ENCODE data around the gene SDHAF2. TPM values are rescaled to one million over a fixed set of nuclear protein-coding genes. Genes with fewer than 3 reads are reported as not detected.

Gene SDHAF2
- total RNA-seq, 1 experiment from 2014 or later = 30.1 TPM

DNA sequence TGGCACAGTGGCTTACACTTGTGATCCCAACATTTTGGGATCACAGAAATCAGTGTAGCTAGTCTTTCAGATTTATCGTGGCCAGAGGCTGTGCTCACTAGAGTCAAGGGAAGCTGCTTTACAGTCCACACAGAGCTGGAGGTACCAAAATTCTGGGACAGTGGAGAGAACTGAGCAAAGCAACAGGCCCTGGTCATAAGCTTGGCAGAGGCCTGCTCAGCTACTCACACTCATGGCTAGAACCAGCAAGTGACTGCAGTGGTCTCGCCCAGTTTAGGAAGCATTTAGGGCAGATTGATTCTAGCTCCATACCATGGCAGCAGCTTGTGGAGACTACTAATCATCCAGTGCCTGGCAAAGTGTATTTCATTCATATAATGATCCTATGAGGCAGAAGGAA is 28.8 kb upstream of the SDHAF2 start:
- Mint-ChIP-seq H3K27me3 (ENCODE audit: insufficient read depth, unreplicated experiment) (no peaks in the 10 kb centered on the region), H3K4me3 (ENCODE audit: unreplicated experiment) (no peak overlapping the region), H3K27ac (ENCODE audit: low read depth, unreplicated experiment) (no peak overlapping the region), H3K36me3 (ENCODE audit: insufficient read depth, unreplicated experiment) (peaks cover 39% of the 10 kb centered on the region), H3K4me1 (ENCODE audit: insufficient read depth, unreplicated experiment) (no peaks in the 10 kb centered on the region), H3K9me3 (ENCODE audit: unreplicated experiment) (no peaks in the 10 kb centered on the region)
- ChIA-PET CTCF (interaction anchor here (0.6 to 2.7 kb wide), 6 partner anchors 15 to 227 kb away, joined by 3 to 20 read pairs (median 4); no protein-coding TSS in a partner anchor), POLR2A (interaction anchor here (0.6 to 3.4 kb wide), 3 partner anchors 8 to 161 kb away, joined by 3 to 16 read pairs (median 15); partner anchors contain the start of genes CPSF7, SDHAF2 and TMEM216)
- DNase-seq (ENCODE audit: unreplicated experiment) = no peak
- TF ChIP-seq, protein P1, sequence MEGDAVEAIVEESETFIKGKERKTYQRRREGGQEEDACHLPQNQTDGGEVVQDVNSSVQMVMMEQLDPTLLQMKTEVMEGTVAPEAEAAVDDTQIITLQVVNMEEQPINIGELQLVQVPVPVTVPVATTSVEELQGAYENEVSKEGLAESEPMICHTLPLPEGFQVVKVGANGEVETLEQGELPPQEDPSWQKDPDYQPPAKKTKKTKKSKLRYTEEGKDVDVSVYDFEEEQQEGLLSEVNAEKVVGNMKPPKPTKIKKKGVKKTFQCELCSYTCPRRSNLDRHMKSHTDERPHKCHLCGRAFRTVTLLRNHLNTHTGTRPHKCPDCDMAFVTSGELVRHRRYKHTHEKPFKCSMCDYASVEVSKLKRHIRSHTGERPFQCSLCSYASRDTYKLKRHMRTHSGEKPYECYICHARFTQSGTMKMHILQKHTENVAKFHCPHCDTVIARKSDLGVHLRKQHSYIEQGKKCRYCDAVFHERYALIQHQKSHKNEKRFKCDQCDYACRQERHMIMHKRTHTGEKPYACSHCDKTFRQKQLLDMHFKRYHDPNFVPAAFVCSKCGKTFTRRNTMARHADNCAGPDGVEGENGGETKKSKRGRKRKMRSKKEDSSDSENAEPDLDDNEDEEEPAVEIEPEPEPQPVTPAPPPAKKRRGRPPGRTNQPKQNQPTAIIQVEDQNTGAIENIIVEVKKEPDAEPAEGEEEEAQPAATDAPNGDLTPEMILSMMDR (IDR thresholded peaks at IDR 0.05; ENCODE audit: unreplicated experiment) = no peak
- intact Hi-C loops (cut with micrococcal nuclease) = no loop called here
- no TSS peak for BruUV-seq (replicated peaks)

DNA sequence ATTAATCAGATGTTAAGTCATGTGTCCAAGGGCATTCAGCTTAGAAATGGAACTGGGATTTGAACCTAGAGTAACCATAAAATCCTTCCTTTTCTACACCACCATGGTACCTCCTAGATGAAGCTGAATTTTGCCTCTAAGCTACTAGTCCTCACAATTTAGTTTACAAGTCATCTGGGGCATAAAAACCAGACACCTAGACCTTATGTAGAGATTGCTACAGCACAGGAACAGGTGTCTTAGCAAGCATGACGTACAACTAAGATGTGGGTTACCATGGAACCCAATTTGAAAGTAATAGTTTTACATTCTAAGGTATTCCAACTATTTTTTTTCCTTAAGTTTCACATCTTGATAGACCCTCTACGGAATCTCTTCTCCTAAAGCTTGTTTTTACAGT is 28.4 kb upstream of the SDHAF2 start:
- TF ChIP-seq, protein P1 (IDR thresholded peaks at IDR 0.05; ENCODE audit: unreplicated experiment) = no peak
- DNase-seq (ENCODE audit: unreplicated experiment) = no peak
- no TSS peak for BruUV-seq (replicated peaks)
- Mint-ChIP-seq H3K36me3 (ENCODE audit: insufficient read depth, unreplicated experiment) (peaks cover 41% of the 10 kb centered on the region), H3K27me3 (ENCODE audit: insufficient read depth, unreplicated experiment) (no peaks in the 10 kb centered on the region), H3K4me3 (ENCODE audit: unreplicated experiment) (no peak overlapping the region), H3K9me3 (ENCODE audit: unreplicated experiment) (no peaks in the 10 kb centered on the region), H3K27ac (ENCODE audit: low read depth, unreplicated experiment) (no peak overlapping the region), H3K4me1 (ENCODE audit: insufficient read depth, unreplicated experiment) (no peaks in the 10 kb centered on the region)
- ChIA-PET POLR2A (interaction anchor here (0.7 to 3.4 kb wide), 3 partner anchors 9 to 76 kb away, joined by 3 to 16 read pairs (median 15); partner anchors contain the start of genes CPSF7, SDHAF2 and TMEM216), CTCF (interaction anchor here (0.6 to 2.7 kb wide), 6 partner anchors 16 to 226 kb away, joined by 3 to 20 read pairs (median 4); no protein-coding TSS in a partner anchor)
- intact Hi-C loops (cut with micrococcal nuclease) = no loop called here

DNA sequence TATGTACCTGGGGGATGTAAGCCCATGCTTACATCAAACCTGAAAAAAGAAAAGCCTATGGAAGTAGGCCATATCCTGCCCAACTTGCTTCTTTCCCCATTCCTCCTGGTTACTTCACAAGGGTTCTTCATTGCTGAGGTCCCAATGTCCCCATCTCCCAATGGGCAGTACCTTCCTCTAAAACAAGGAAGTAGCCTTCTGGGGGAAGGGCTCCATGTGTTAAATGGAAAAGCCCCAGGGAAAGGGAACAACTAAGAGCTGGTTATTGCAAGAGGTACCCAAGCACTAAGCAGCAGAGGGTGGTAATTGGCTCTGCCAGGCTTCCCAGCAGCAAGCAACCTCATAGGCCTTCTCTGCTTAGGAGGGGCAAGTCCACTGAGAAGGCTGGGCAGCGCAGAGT is 26.3 kb upstream of the SDHAF2 start:
- intact Hi-C loops (cut with micrococcal nuclease) = no loop called here
- no peak overlapping the region for H3K27ac Mint-ChIP-seq (ENCODE audit: low read depth, unreplicated experiment)
- no peaks in the 10 kb centered on the region for H3K9me3 Mint-ChIP-seq (ENCODE audit: unreplicated experiment)
- DNase-seq (ENCODE audit: unreplicated experiment) = no peak
- ChIA-PET POLR2A (interaction anchor here (3.4 kb wide), 1 partner anchor 25 kb away, joined by 15 read pairs; the partner anchor contains the start of genes CPSF7 and SDHAF2), CTCF (interaction anchor here (1.2 to 1.3 kb wide), 2 partner anchors 18 to 44 kb away, joined by 3 to 4 read pairs; no protein-coding TSS in a partner anchor)
- BruUV-seq (replicated peaks) = TSS peak; percentile 26
- no peak overlapping the region for H3K4me3 Mint-ChIP-seq (ENCODE audit: unreplicated experiment)
- no peaks in the 10 kb centered on the region for H3K4me1 Mint-ChIP-seq (ENCODE audit: insufficient read depth, unreplicated experiment)
- no peaks in the 10 kb centered on the region for H3K27me3 Mint-ChIP-seq (ENCODE audit: insufficient read depth, unreplicated experiment)
- TF ChIP-seq, protein P1 (IDR thresholded peaks at IDR 0.05; ENCODE audit: unreplicated experiment) = no peak
- H3K36me3 Mint-ChIP-seq (ENCODE audit: insufficient read depth, unreplicated experiment) = peaks cover 61% of the 10 kb centered on the region

DNA sequence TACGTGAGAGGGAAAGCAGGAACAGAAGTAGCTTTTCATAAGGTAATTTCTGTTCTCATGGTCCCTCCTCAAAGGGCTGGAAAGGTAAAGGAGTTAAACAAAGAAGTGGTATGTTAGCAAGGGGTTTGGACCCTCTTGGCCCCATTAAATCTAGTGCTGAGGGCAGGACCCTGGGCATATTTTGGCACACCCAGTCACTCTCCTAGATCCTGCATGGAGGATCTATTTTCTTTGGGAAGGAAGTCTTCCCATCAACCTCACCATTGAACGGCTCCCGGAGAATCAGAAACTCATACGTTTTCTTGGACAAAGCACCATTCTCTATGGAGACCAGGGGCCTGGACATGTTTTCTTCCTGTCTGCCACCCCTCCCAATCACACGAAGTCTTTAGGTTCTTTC is 25.8 kb upstream of the SDHAF2 start:
- H3K27ac Mint-ChIP-seq (ENCODE audit: low read depth, unreplicated experiment) = no peak overlapping the region

More for the DNA sequence above, 25.8 kb upstream of the SDHAF2 start:
- no peak for DNase-seq (ENCODE audit: unreplicated experiment)
- Mint-ChIP-seq H3K9me3 (ENCODE audit: unreplicated experiment) (no peaks in the 10 kb centered on the region), H3K4me1 (ENCODE audit: insufficient read depth, unreplicated experiment) (no peaks in the 10 kb centered on the region), H3K4me3 (ENCODE audit: unreplicated experiment) (no peak overlapping the region), H3K27me3 (ENCODE audit: insufficient read depth, unreplicated experiment) (no peaks in the 10 kb centered on the region), H3K36me3 (ENCODE audit: insufficient read depth, unreplicated experiment) (peaks cover 66% of the 10 kb centered on the region)
- ChIA-PET CTCF (interaction anchor here (1.3 kb wide), 1 partner anchor 18 kb away, joined by 4 read pairs; no protein-coding TSS in a partner anchor), POLR2A (no interaction called here)
- intact Hi-C loops (cut with micrococcal nuclease) = no loop called here
- TF ChIP-seq, protein P1 (IDR thresholded peaks at IDR 0.05; ENCODE audit: unreplicated experiment) = no peak
- no TSS peak for BruUV-seq (replicated peaks)
